Ishikawa (cell line): ENCODE results near the gene MESD.

Source experiments
- CEBPB ChIP-seq: IDR thresholded peaks from 2 replicates; pipeline ENCODE4 v1.6.1; 2012
- CREB1 ChIP-seq: IDR thresholded peaks from 2 replicates; pipeline ENCODE4 v1.6.1; 2012; ENCODE audit warnings: low read depth
- EGR1 ChIP-seq: IDR thresholded peaks from 2 replicates; pipeline ENCODE4 v1.6.1; 2012
- EP300 ChIP-seq: IDR thresholded peaks from 2 replicates; pipeline ENCODE4 v1.6.1; 2012; ENCODE audit warnings: borderline replicate concordance
- FOXM1 ChIP-seq: IDR thresholded peaks from 2 replicates; pipeline ENCODE4 v1.6.1; 2012; ENCODE audit warnings: low read depth, borderline replicate concordance
- MAX ChIP-seq: IDR thresholded peaks from 2 replicates; pipeline ENCODE4 v1.6.1; 2012
- NFIC ChIP-seq: IDR thresholded peaks from 2 replicates; pipeline ENCODE4 v1.6.1; 2012
- RAD21 ChIP-seq: IDR thresholded peaks from 2 replicates; pipeline ENCODE4 v1.6.1; 2012; ENCODE audit warnings: low read depth
- REST ChIP-seq: IDR thresholded peaks from 2 replicates; pipeline ENCODE4 v1.6.1; 2012; ENCODE audit warnings: low read depth, mild to moderate bottlenecking
- TAF1 ChIP-seq: IDR thresholded peaks from 2 replicates; pipeline ENCODE4 v1.6.1; 2012; ENCODE audit warnings: low read depth, mild to moderate bottlenecking
- TCF12 ChIP-seq: IDR thresholded peaks from 2 replicates; pipeline ENCODE4 v1.6.1; 2012; ENCODE audit warnings: low read depth
- TEAD4 ChIP-seq: IDR thresholded peaks from 2 replicates; pipeline ENCODE4 v1.6.1; 2012
- USF1 ChIP-seq: IDR thresholded peaks from 2 replicates; pipeline ENCODE4 v1.6.1; 2012
- YY1 ChIP-seq: IDR thresholded peaks from 2 replicates; pipeline ENCODE4 v1.6.1; 2012; ENCODE audit warnings: low read depth
- ZBTB7A ChIP-seq: IDR thresholded peaks from 2 replicates; pipeline ENCODE4 v1.6.1; 2012; ENCODE audit warnings: low read depth

Gene MESD

GRCh38 chr15:80942746-80943565 is 46.7 kb downstream of the MESD start:
- no peak for TF ChIP-seq TEAD4
- TF ChIP-seq TAF1 = no peak
- no peak for TF ChIP-seq EP300
- no peak for TF ChIP-seq REST
- TF ChIP-seq EGR1 = no peak
- TF ChIP-seq USF1 = no peak
- no peak for TF ChIP-seq MAX
- TF ChIP-seq FOXM1 = no peak
- no peak for TF ChIP-seq RAD21
- no peak for TF ChIP-seq CEBPB
- TF ChIP-seq TCF12 = no peak
- no peak for TF ChIP-seq NFIC
- TF ChIP-seq CREB1 = no peak
- TF ChIP-seq YY1 = no peak
- TF ChIP-seq ZBTB7A = no peak

GRCh38 chr15:80942266-80942665 is 47.4 kb downstream of the MESD start:
- no peak for TF ChIP-seq EP300
- no peak for TF ChIP-seq FOXM1
- no peak for TF ChIP-seq TAF1
- no peak for TF ChIP-seq TCF12
- no peak for TF ChIP-seq RAD21
- TF ChIP-seq REST = no peak
- TF ChIP-seq NFIC = no peak
- TF ChIP-seq YY1 = no peak

GRCh38 chr15:80940851-80941250 is 48.8 kb downstream of the MESD start:
- TF ChIP-seq USF1 = no peak
- TF ChIP-seq TEAD4 = no peak
- TF ChIP-seq MAX = no peak
- TF ChIP-seq TAF1 = no peak
- TF ChIP-seq NFIC = no peak
- TF ChIP-seq CREB1 = no peak
- TF ChIP-seq ZBTB7A = no peak
- TF ChIP-seq TCF12 = no peak

DNA sequence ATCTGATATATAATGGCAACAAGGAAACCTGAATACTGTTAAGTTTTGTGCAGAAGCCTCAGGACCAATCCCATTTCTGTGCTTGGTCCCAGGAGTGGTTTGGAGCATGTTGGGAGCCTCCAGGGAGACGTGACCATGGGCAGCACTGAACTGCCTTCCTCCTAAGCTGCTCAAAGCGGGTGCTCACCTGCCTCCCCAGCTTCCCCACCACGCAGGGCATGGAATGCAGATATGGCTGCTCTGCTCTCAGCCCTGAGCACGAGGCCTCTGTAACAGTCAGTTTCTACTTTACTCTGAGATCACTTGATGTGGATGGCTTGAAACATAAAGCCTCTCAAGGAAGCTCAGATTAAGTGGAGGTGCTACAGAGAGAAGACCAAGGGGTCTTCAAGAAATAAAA is 49.3 kb downstream of the MESD start:
- TF ChIP-seq CREB1 (no peak), ZBTB7A (no peak), TEAD4 (no peak), CEBPB (no peak), MAX (no peak), TAF1 (no peak)

- TF ChIP-seq CEBPB (no peak), TAF1 (no peak), REST (no peak), FOXM1 (no peak), USF1 (no peak), EGR1 (no peak), TCF12 (no peak)
Measured at GRCh38 chr15:80939216-80939615, 50.4 kb downstream of the MESD start.
